Tibial nerve (tissue), 4 donors: ENCODE data around the gene AGT. TPM values are rescaled to one million over a fixed set of nuclear protein-coding genes. Genes with fewer than 3 reads are reported as not detected.
A peak's percentile ranks its signal among the peaks of the same experiment; 100 is the strongest.

Experiments
- DNase-seq, 2 donors: peaks; one replicate each; pipeline ENCODE4 v3.0.0-alpha.2; 2019; ENCODE audit warnings: low spot score in 2 of 2
- H3K27ac ChIP-seq, 4 donors: fragments of 200-600 bp; sonication (generic) in 3 of 4; one replicate each; pipeline ENCODE4 v1.5.1; 2017 to 2019; ENCODE audit warnings: mild to moderate bottlenecking in 1 of 4
- H3K27me3 ChIP-seq, 2 donors: fragments of 200-600 bp; sonication (generic) in 1 of 2; one replicate each; pipeline versions ENCODE4 v1.5.1 to v1.6.0; 2017 to 2019
- H3K36me3 ChIP-seq, 3 donors: fragments of 200-600 bp; sonication (generic); one replicate each; pipeline ENCODE4 v1.5.1; 2018 to 2019
- H3K4me1 ChIP-seq, 4 donors: fragments of 200-600 bp; sonication (generic) in 3 of 4; one replicate each; pipeline ENCODE4 v1.5.1; 2017 to 2019
- H3K4me3 ChIP-seq, 4 donors: fragments of 200-600 bp; sonication (generic) in 3 of 4; one replicate each; pipeline ENCODE4 v1.5.1; 2017 to 2019; ENCODE audit warnings: mild to moderate bottlenecking in 1 of 4, moderate library complexity in 1 of 4
- H3K9me3 ChIP-seq, 4 donors: fragments of 200-600 bp; sonication (generic) in 3 of 4; one replicate each; pipeline ENCODE4 v1.5.1; 2017 to 2019
- EP300 ChIP-seq, 2 donors: sonication (generic); formaldehyde crosslinking; IDR thresholded peaks; one replicate each; pipeline ENCODE4 v1.6.1; 2017; ENCODE audit warnings: antibody characterized with exemption in 2 of 2, mild to moderate bottlenecking in 1 of 2
- POLR2A ChIP-seq, 2 donors: fragments of 450-650 bp; IDR thresholded peaks; one replicate each; pipeline ENCODE4 v1.6.1; 2017; ENCODE audit warnings: antibody characterized with exemption in 2 of 2, mild to moderate bottlenecking in 2 of 2, moderate library complexity in 2 of 2
- WGBS, 2 donors: methylation state at CpG; one replicate each; pipeline ENCODE4 v1.1.5; 2018; 5-methylcytosine and 5-hydroxymethylcytosine counted together
- total RNA-seq, 4 donors: library from RNA; depleted of rRNA; stranded (reverse); fragments of >200 nt; gene quantifications; one replicate each; pipeline ENCODE4 v1.1.0, GENCODE V29; 2016
- TF ChIP-seq, protein P1 (sequence below), 5 experiments: fragments of 200-600 bp in 3 of 5; fragments of 450-650 bp in 2 of 5; sonication (generic) in 3 of 5; IDR thresholded peaks; one replicate each; pipeline ENCODE4 v1.5.1; 2016 to 2019; ENCODE audit warnings: antibody characterized with exemption in 5 of 5, mild to moderate bottlenecking in 3 of 5, moderate library complexity in 2 of 5

AGT gene
- total RNA-seq, 4 donors from 2014 or later = 2.7 to 25.2 (median 7.0) TPM

DNA sequence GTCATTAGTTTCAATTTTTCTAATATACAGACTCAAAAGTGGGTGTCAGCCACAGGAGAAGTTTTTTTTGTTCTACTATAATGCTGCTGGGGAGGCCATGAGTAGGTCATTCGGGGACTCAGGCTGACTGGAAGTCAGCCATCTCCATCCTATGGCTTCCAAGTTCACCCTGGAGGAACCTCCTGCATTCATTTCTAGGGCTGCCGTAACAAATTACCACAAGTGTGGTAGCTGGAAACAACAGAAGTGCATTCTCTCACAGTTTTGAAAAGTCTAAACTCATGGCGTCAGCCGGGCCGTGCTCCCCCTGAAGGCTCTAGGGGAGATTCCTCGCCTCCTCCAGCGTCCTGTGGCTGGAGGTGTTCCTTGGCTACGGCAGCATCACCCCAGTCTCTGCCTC, 17.7 kb downstream of the AGT start:
- Histone ChIP-seq H3K27ac (no peak overlapping the region), H3K4me3 (no peak overlapping the region), H3K9me3 (no peaks in the 10 kb centered on the region), H3K4me1 (peaks cover 0 to 3% (median 0%) of the 10 kb centered on the region in 4 donors), H3K36me3 (peaks cover 0 to 34% (median 7%) of the 10 kb centered on the region in 3 donors), H3K27me3 (no peaks in the 10 kb centered on the region)
- no peak for DNase-seq
- WGBS, 2 donors = 48 to 52% methylated on average over 8 of the region's 8 CpGs
- TF ChIP-seq EP300 (IDR thresholded peaks at IDR 0.05) (no peak), POLR2A (IDR thresholded peaks at IDR 0.05) (no peak)
- TF ChIP-seq, protein P1, sequence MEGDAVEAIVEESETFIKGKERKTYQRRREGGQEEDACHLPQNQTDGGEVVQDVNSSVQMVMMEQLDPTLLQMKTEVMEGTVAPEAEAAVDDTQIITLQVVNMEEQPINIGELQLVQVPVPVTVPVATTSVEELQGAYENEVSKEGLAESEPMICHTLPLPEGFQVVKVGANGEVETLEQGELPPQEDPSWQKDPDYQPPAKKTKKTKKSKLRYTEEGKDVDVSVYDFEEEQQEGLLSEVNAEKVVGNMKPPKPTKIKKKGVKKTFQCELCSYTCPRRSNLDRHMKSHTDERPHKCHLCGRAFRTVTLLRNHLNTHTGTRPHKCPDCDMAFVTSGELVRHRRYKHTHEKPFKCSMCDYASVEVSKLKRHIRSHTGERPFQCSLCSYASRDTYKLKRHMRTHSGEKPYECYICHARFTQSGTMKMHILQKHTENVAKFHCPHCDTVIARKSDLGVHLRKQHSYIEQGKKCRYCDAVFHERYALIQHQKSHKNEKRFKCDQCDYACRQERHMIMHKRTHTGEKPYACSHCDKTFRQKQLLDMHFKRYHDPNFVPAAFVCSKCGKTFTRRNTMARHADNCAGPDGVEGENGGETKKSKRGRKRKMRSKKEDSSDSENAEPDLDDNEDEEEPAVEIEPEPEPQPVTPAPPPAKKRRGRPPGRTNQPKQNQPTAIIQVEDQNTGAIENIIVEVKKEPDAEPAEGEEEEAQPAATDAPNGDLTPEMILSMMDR (IDR thresholded peaks at IDR 0.05) = no peak

DNA sequence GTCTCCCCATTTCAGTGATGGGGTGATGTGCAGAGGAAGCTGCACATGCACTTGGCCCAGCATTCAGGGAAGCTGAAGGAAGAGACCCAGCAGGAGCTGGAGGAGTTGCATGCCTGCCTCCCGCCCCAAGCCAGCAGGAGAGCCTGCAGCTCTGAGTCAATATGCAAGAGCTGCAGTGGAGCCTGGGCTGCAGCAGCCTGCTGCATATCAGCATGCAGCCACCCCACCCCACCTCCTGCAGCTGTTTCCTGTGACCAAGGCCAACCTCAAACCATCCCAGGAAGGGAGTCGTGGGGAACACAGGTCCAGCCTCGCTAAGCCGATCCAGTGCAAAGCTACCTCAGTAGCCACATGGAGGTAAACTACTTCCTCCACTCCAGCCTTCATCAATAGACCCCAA, 18.9 kb downstream of the AGT start:
- H3K27ac ChIP-seq = no peak overlapping the region
- no peak for TF ChIP-seq EP300 (IDR thresholded peaks at IDR 0.05)
- no peak for TF ChIP-seq POLR2A (IDR thresholded peaks at IDR 0.05)
- TF ChIP-seq, protein P1 (IDR thresholded peaks at IDR 0.05) = no peak
- 65 to 66% methylated on average over 4 of the region's 4 CpGs for WGBS, 2 donors

DNA sequence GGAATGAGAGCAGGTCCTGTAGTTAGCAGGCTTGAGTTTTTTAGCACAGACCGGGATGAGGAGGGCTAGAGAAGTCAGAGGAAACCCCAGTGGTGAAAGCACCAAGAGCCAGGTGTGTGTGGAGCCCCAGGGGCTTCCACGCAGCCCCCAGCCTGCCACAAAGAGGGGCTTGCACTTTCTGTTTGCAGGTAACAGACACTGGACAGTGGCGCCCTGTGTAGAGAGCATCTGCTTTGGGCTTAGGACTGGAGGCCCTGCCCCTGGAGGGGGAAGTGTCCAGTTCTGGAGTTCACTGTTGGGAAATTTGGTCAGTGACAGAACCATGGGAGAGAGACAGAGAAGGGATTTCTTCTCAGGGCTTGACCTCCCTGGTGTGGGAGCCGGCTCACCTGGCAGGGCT, 19.5 kb downstream of the AGT start:
- H3K4me1 ChIP-seq = peaks cover 0 to 3% (median 0%) of the 10 kb centered on the region in 4 donors
- no peak overlapping the region for H3K4me3 ChIP-seq
- peaks cover 0 to 51% (median 11%) of the 10 kb centered on the region in 3 donors for H3K36me3 ChIP-seq
- no peaks in the 10 kb centered on the region for H3K9me3 ChIP-seq
- no peak for DNase-seq
- H3K27me3 ChIP-seq = no peaks in the 10 kb centered on the region
- no peak overlapping the region for H3K27ac ChIP-seq
- 88 to 89% methylated on average over 4 of the region's 4 CpGs for WGBS, 2 donors
- TF ChIP-seq EP300 (IDR thresholded peaks at IDR 0.05) (no peak), POLR2A (IDR thresholded peaks at IDR 0.05) (no peak)
- TF ChIP-seq, protein P1 (IDR thresholded peaks at IDR 0.05) = no peak

More for the DNA sequence above, 18.9 kb downstream of the AGT start:
- H3K27me3 ChIP-seq = no peaks in the 10 kb centered on the region
- no peaks in the 10 kb centered on the region for H3K9me3 ChIP-seq
- peaks cover 0 to 46% (median 11%) of the 10 kb centered on the region in 3 donors for H3K36me3 ChIP-seq
- DNase-seq = no peak
- peaks cover 0 to 3% (median 0%) of the 10 kb centered on the region in 4 donors for H3K4me1 ChIP-seq
- no peak overlapping the region for H3K4me3 ChIP-seq

DNA sequence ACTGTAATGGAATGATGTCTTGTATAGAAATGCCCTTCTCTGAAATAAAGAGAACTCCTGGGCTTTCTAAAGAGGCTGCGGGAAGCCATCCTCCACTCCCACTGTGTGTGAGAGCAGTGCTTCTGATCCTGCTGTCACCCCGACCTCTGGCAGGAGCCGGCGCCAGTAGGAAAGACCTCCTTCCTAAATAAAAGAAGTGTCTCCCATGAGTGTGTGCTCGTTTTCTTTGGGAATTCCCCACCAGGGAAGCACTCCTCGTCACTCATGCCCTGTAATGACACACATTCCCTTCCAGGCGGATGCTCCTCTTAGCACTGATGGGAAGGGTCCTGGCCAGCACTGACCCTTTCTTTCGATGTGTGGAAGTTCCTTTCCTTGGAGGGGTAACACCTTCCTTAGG, 20.1 kb downstream of the AGT start:
- peaks cover 0 to 58% (median 11%) of the 10 kb centered on the region in 3 donors for H3K36me3 ChIP-seq
- no peak overlapping the region for H3K4me3 ChIP-seq
- H3K9me3 ChIP-seq = no peaks in the 10 kb centered on the region
- TF ChIP-seq, protein P1 (IDR thresholded peaks at IDR 0.05) = no peak
- TF ChIP-seq EP300 (IDR thresholded peaks at IDR 0.05) (no peak), POLR2A (IDR thresholded peaks at IDR 0.05) (no peak)
- 78 to 80% methylated on average over 8 of the region's 8 CpGs for WGBS, 2 donors
- peaks cover 0 to 3% (median 0%) of the 10 kb centered on the region in 4 donors for H3K4me1 ChIP-seq
- peak overlapping the region in 1 of 4 donors; percentile 42 for H3K27ac ChIP-seq
- DNase-seq = no peak
- no peaks in the 10 kb centered on the region for H3K27me3 ChIP-seq

DNA sequence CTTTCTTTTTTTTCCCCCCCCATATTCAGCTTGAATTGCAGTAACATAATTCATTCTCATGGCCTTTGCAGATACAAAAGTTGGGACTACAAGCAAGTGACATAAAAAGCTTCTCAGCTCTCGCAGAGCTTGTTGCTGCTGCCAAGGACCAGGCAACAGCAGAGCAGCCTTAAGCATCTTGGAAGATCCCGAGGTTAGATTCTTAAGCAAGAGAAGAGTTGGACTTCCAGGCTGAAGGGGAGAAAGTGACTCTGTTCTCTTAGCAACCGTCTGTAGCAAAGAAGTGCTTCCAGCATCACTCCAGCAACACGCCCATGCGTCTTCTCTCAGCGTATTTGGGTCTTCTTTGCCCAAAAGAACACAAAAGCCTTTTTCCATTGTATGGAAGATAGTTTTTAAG, 20.7 kb downstream of the AGT start:
- WGBS, 2 donors = 53 to 59% methylated on average over 6 of the region's 6 CpGs
- TF ChIP-seq, protein P1 (IDR thresholded peaks at IDR 0.05) = no peak
- TF ChIP-seq POLR2A (IDR thresholded peaks at IDR 0.05) (no peak), EP300 (IDR thresholded peaks at IDR 0.05) (no peak)
- Histone ChIP-seq H3K4me1 (peaks cover 0 to 3% (median 0%) of the 10 kb centered on the region in 4 donors), H3K36me3 (peaks cover 0 to 63% (median 11%) of the 10 kb centered on the region in 3 donors), H3K9me3 (no peaks in the 10 kb centered on the region), H3K27me3 (no peaks in the 10 kb centered on the region), H3K27ac (peak overlapping the region in 1 of 4 donors; percentile 31), H3K4me3 (no peak overlapping the region)
- no peak for DNase-seq
